Panc1 (cell line): ENCODE measurements around the gene PTX4.

Experiments
- SIN3A ChIP-seq: IDR thresholded peaks from 2 replicates; pipeline ENCODE4 v1.6.1; 2012; ENCODE audit warnings: low read depth, mild to moderate bottlenecking, low read length, moderate library complexity, borderline replicate concordance; ENCODE audit not compliant: insufficient read depth
- TF ChIP-seq, protein P1 (sequence below): fragments of 450-650 bp; IDR thresholded peaks from 2 replicates; pipeline ENCODE4 v1.5.1; 2017; ENCODE audit warnings: mild to moderate bottlenecking
- TF ChIP-seq, protein P2 (sequence below), 2 experiments: IDR thresholded peaks; 2 replicates each; pipeline ENCODE4 v1.6.1; 2011 to 2012; ENCODE audit warnings: low read depth in 2 of 2, control low read depth in 1 of 2, low read length in 1 of 2, mild to moderate bottlenecking in 1 of 2, moderate library complexity in 1 of 2; ENCODE audit not compliant: insufficient read depth in 1 of 2

- no peak for TF ChIP-seq SIN3A
- TF ChIP-seq, protein P1, sequence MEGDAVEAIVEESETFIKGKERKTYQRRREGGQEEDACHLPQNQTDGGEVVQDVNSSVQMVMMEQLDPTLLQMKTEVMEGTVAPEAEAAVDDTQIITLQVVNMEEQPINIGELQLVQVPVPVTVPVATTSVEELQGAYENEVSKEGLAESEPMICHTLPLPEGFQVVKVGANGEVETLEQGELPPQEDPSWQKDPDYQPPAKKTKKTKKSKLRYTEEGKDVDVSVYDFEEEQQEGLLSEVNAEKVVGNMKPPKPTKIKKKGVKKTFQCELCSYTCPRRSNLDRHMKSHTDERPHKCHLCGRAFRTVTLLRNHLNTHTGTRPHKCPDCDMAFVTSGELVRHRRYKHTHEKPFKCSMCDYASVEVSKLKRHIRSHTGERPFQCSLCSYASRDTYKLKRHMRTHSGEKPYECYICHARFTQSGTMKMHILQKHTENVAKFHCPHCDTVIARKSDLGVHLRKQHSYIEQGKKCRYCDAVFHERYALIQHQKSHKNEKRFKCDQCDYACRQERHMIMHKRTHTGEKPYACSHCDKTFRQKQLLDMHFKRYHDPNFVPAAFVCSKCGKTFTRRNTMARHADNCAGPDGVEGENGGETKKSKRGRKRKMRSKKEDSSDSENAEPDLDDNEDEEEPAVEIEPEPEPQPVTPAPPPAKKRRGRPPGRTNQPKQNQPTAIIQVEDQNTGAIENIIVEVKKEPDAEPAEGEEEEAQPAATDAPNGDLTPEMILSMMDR: no peak; the same call in 1 of the 2 replicates
- TF ChIP-seq, protein P2, sequence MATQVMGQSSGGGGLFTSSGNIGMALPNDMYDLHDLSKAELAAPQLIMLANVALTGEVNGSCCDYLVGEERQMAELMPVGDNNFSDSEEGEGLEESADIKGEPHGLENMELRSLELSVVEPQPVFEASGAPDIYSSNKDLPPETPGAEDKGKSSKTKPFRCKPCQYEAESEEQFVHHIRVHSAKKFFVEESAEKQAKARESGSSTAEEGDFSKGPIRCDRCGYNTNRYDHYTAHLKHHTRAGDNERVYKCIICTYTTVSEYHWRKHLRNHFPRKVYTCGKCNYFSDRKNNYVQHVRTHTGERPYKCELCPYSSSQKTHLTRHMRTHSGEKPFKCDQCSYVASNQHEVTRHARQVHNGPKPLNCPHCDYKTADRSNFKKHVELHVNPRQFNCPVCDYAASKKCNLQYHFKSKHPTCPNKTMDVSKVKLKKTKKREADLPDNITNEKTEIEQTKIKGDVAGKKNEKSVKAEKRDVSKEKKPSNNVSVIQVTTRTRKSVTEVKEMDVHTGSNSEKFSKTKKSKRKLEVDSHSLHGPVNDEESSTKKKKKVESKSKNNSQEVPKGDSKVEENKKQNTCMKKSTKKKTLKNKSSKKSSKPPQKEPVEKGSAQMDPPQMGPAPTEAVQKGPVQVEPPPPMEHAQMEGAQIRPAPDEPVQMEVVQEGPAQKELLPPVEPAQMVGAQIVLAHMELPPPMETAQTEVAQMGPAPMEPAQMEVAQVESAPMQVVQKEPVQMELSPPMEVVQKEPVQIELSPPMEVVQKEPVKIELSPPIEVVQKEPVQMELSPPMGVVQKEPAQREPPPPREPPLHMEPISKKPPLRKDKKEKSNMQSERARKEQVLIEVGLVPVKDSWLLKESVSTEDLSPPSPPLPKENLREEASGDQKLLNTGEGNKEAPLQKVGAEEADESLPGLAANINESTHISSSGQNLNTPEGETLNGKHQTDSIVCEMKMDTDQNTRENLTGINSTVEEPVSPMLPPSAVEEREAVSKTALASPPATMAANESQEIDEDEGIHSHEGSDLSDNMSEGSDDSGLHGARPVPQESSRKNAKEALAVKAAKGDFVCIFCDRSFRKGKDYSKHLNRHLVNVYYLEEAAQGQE (IDR thresholded peaks at IDR 0.05; ENCODE audit: insufficient read depth in 1 of 2, low read depth in 2 of 2, low read length in 1 of 2): no peak
Observed at GRCh38 chr16:1436731-1437355, 51.9 kb downstream of the PTX4 start.
